GM23338 (cell line): ENCODE measurements around the gene TMEM229A. TPM values are rescaled to one million over a fixed set of nuclear protein-coding genes. Genes with fewer than 3 reads are reported as not detected.

ENCODE experiments used
- ATAC-seq: fragments of 200-7000 bp; cut with Tn5 transposase; 3 replicates; pipeline ENCODE4 v1.9.1; 2020
- DNase-seq: peaks from one replicate; pipeline ENCODE4 v3.0.0-alpha.2; 2015; ENCODE audit warnings: low spot score
- H2AFZ ChIP-seq: fragments of 200-600 bp; sonication (generic); 2 replicates; pipeline ENCODE4 v1.8.0; 2016; ENCODE audit warnings: antibody characterized with exemption, mild to moderate bottlenecking, moderate library complexity
- H3F3A ChIP-seq: fragments of 200-600 bp; sonication (generic); replicated peaks from 2 replicates; pipeline ENCODE4 v1.8.0; 2017; ENCODE audit warnings: antibody characterized with exemption, mixed run types, low read depth
- H3K27ac ChIP-seq: fragments of 200-600 bp; sonication (generic); 2 replicates; pipeline ENCODE4 v1.6.1; 2016; ENCODE audit warnings: low read depth
- H3K27me3 ChIP-seq: fragments of 200-600 bp; sonication (generic); 2 replicates; pipeline ENCODE4 v1.8.0; 2016; ENCODE audit warnings: mild to moderate bottlenecking, mixed run types, moderate library complexity; ENCODE audit not compliant: insufficient read depth
- H3K36me3 ChIP-seq: fragments of 200-600 bp; sonication (generic); 2 replicates; pipeline ENCODE4 v1.8.0; 2016; ENCODE audit warnings: mild to moderate bottlenecking; ENCODE audit not compliant: insufficient read depth
- H3K4me1 ChIP-seq: fragments of 200-600 bp; sonication (generic); 2 replicates; pipeline ENCODE4 v1.8.0; 2016; ENCODE audit warnings: mild to moderate bottlenecking, moderate library complexity; ENCODE audit not compliant: insufficient read depth
- H3K4me2 ChIP-seq: fragments of 200-600 bp; sonication (generic); 2 replicates; pipeline ENCODE4 v1.7.1; 2017; ENCODE audit warnings: mixed run types
- H3K4me3 ChIP-seq: fragments of 200-600 bp; sonication (generic); 2 replicates; pipeline ENCODE4 v1.6.1; 2016; ENCODE audit warnings: mixed run types
- H3K79me2 ChIP-seq: fragments of 200-600 bp; sonication (generic); replicated peaks from 2 replicates; pipeline ENCODE4 v1.8.0; 2017; ENCODE audit warnings: mild to moderate bottlenecking; ENCODE audit not compliant: insufficient read depth
- H3K9me2 ChIP-seq: fragments of 200-600 bp; sonication (generic); 2 replicates; pipeline ENCODE4 v1.8.0; 2017; ENCODE audit not compliant: insufficient read depth
- H4K20me1 ChIP-seq: fragments of 200-600 bp; sonication (generic); replicated peaks from 2 replicates; pipeline ENCODE4 v1.8.0; 2017; ENCODE audit warnings: mild to moderate bottlenecking; ENCODE audit not compliant: insufficient read depth
- H3K27ac Mint-ChIP-seq: 2 replicates; pipeline ENCODE4 v1.8.0; 2020; ENCODE audit warnings: inconsistent platforms, mild to moderate bottlenecking, moderate library complexity, mixed read lengths
- H3K27me3 Mint-ChIP-seq: 3 replicates; pipeline ENCODE4 v1.8.0; 2022; ENCODE audit warnings: low read depth, mild to moderate bottlenecking, moderate library complexity, mixed read lengths, inconsistent platforms; ENCODE audit not compliant: insufficient read depth, poor library complexity
- H3K36me3 Mint-ChIP-seq: 3 replicates; pipeline ENCODE4 v1.8.0; 2021; ENCODE audit warnings: low read depth, mild to moderate bottlenecking, inconsistent platforms, moderate library complexity, mixed read lengths
- H3K4me1 Mint-ChIP-seq: 3 replicates; pipeline ENCODE4 v1.8.0; 2020; ENCODE audit warnings: mild to moderate bottlenecking, inconsistent platforms, mixed read lengths
- H3K4me3 Mint-ChIP-seq: 3 replicates; pipeline ENCODE4 v1.8.0; 2021; ENCODE audit warnings: moderate library complexity, mild to moderate bottlenecking, inconsistent platforms, mixed read lengths
- H3K9me3 Mint-ChIP-seq: 3 replicates; pipeline ENCODE4 v1.8.0; 2020; ENCODE audit warnings: moderate library complexity, mild to moderate bottlenecking, inconsistent platforms, mixed read lengths
- CREB1 ChIP-seq: fragments of 250-450 bp; sonication (Bioruptor Pico); IDR thresholded peaks from 2 replicates; pipeline ENCODE4 v1.5.0; 2020; ENCODE audit warnings: low read depth, mild to moderate bottlenecking, moderate library complexity
- CTCF ChIP-seq, 2 experiments: fragments of 200-600 bp in 1 of 2; sonication (generic) in 1 of 2; conservative IDR thresholded peaks; 2 replicates each; pipeline versions ENCODE4 v1.5.1 to v1.6.1; 2016 to 2017; ENCODE audit warnings: antibody characterized with exemption in 2 of 2, low read depth in 2 of 2, mild to moderate bottlenecking in 2 of 2, moderate library complexity in 1 of 2
- EZH2 ChIP-seq: fragments of 200-600 bp; sonication (generic); IDR thresholded peaks from one replicate; pipeline ENCODE4 v1.8.0; 2017; ENCODE audit warnings: antibody characterized with exemption, mild to moderate bottlenecking, low read depth; ENCODE audit not compliant: unreplicated experiment
- EZH2phosphoT487 ChIP-seq: fragments of 200-600 bp; sonication (generic); IDR thresholded peaks from one replicate; pipeline ENCODE4 v1.8.1; 2018; ENCODE audit warnings: antibody characterized with exemption; ENCODE audit not compliant: unreplicated experiment
- JUNB ChIP-seq: IDR thresholded peaks from one replicate; pipeline ENCODE4 v1.6.1; 2016; ENCODE audit warnings: antibody characterized with exemption; ENCODE audit not compliant: unreplicated experiment
- NANOG ChIP-seq: IDR thresholded peaks from 2 replicates; pipeline ENCODE4 v1.6.1; 2016; ENCODE audit warnings: antibody characterized with exemption, borderline replicate concordance
- POLR2AphosphoS5 ChIP-seq: IDR thresholded peaks from 2 replicates; pipeline ENCODE4 v1.6.1; 2016; ENCODE audit warnings: antibody characterized with exemption, low read depth
- STAT1 ChIP-seq: IDR thresholded peaks from one replicate; pipeline ENCODE4 v1.6.1; 2016; ENCODE audit warnings: antibody characterized with exemption; ENCODE audit not compliant: unreplicated experiment
- ZNF114 ChIP-seq: fragments of 250-450 bp; sonication (Bioruptor Pico); IDR thresholded peaks from 2 replicates; pipeline ENCODE4 v1.5.0; 2020; ENCODE audit warnings: mild to moderate bottlenecking, moderate library complexity
- ZNF331 ChIP-seq: fragments of 250-450 bp; sonication (Bioruptor Pico); IDR thresholded peaks from 2 replicates; pipeline ENCODE4 v1.5.0; 2020; ENCODE audit warnings: low read depth, mild to moderate bottlenecking, moderate library complexity
- ZNF462 ChIP-seq: fragments of 250-450 bp; sonication (Bioruptor Pico); IDR thresholded peaks from 2 replicates; pipeline ENCODE4 v1.5.0; 2020; ENCODE audit warnings: mild to moderate bottlenecking, moderate library complexity
- polyA plus RNA-seq: library from polyadenylated mRNA; unstranded; fragments of >200 nt; fragmentation: Nextera tagmentation; extraction: Ambion mirVana; gene quantifications from 2 replicates; pipeline ENCODE4 v1.2.1, GENCODE V29; 2016
- total RNA-seq: library from RNA; depleted of rRNA; stranded (reverse); fragments of >200 nt; shearing (Covaris generic); gene quantifications from 2 replicates; pipeline ENCODE4 v1.2.3, GENCODE V29; 2014
- TF ChIP-seq, protein P1 (sequence below): IDR thresholded peaks from 2 replicates; pipeline ENCODE4 v1.6.1; 2016; ENCODE audit warnings: antibody characterized with exemption

Gene TMEM229A
- total and polyA plus RNA-seq, 2 experiments from 2014 or later = 0.63 to 0.80 TPM

DNA sequence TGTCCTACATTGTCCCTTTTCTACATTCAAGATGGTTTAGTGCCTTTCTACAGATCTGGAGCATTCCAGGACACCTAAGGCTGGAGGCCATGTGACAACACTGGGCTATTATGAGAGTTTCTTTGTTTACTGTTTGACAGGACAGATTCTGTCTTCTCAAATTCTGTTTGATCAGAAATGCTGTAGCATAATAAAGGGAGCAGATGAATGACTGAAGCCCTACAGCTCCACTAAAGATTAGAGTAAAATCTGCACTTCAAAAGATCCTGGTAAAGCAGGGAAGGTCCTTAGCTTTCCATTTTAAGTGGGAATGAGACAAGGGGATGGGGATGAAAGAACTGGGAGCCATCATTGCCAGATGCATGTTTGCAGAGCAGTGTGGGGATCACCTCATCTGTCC lies 38.4 kb downstream of the TMEM229A start:
- Mint-ChIP-seq H3K36me3 (no peaks in the 10 kb centered on the region), H3K4me1 (peaks cover 16% of the 10 kb centered on the region), H3K4me3 (no peak overlapping the region), H3K27ac (no peak overlapping the region), H3K9me3 (no peaks in the 10 kb centered on the region), H3K27me3 (peaks cover 10% of the 10 kb centered on the region)
- Histone ChIP-seq H3K4me1 (peaks cover 12% of the 10 kb centered on the region; the same call in 1 of the 2 replicates), H3K9me2 (peaks cover 3% of the 10 kb centered on the region), H3K36me3 (no peaks in the 10 kb centered on the region), H3F3A (no peaks in the 10 kb centered on the region), H3K4me2 (peak overlapping the region; percentile 42), H3K4me3 (no peak overlapping the region), H3K27ac (no peak overlapping the region), H4K20me1 (no peaks in the 10 kb centered on the region), H3K27me3 (no peaks in the 10 kb centered on the region), H3K79me2 (no peaks in the 10 kb centered on the region), H2AFZ (0 out of 2 replicates have a peak overlapping the region, but pooled peaks have one; percentile 21)
- ATAC-seq = peak; percentile 65
- TF ChIP-seq EZH2 (no peak), ZNF331 (no peak), CTCF (conservative IDR thresholded peaks at IDR 0.05; ENCODE audit: low read depth in 2 of 2) (no peak), POLR2AphosphoS5 (no peak), NANOG (no peak), EZH2phosphoT487 (no peak), ZNF462 (CRISPR knock-in tag) (no peak), CREB1 (CRISPR knock-in tag) (no peak), STAT1 (no peak), ZNF114 (CRISPR knock-in tag) (no peak), JUNB (no peak)
- TF ChIP-seq, protein P1, sequence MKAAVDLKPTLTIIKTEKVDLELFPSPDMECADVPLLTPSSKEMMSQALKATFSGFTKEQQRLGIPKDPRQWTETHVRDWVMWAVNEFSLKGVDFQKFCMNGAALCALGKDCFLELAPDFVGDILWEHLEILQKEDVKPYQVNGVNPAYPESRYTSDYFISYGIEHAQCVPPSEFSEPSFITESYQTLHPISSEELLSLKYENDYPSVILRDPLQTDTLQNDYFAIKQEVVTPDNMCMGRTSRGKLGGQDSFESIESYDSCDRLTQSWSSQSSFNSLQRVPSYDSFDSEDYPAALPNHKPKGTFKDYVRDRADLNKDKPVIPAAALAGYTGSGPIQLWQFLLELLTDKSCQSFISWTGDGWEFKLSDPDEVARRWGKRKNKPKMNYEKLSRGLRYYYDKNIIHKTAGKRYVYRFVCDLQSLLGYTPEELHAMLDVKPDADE = no peak
- peak; percentile 9 for DNase-seq
